Tibial artery (tissue), 4 donors: ENCODE measurements around the gene CCDC152.

Experiments used
- DNase-seq, 2 donors: peaks; one replicate each; pipeline ENCODE4 v3.0.0-alpha.2; 2019
- H3K27ac ChIP-seq, 2 donors: fragments of 200-600 bp; sonication (generic) in 1 of 2; 1 replicate in 1 of 2; 2 replicates in 1 of 2; pipeline ENCODE4 v1.5.1; 2018 to 2019; ENCODE audit warnings: mild to moderate bottlenecking in 1 of 2
- H3K27me3 ChIP-seq, 2 donors: fragments of 200-600 bp; sonication (generic) in 1 of 2; one replicate each; pipeline versions ENCODE4 v1.5.1 to v1.6.0; 2016 to 2019
- H3K36me3 ChIP-seq, 3 donors: fragments of 200-600 bp; sonication (generic) in 2 of 3; one replicate each; pipeline ENCODE4 v1.5.1; 2016 to 2019; ENCODE audit warnings: mild to moderate bottlenecking in 2 of 3
- H3K4me1 ChIP-seq, 4 donors: fragments of 200-600 bp; sonication (generic) in 2 of 4; 1 replicate in 3 of 4; 2 replicates in 1 of 4; pipeline ENCODE4 v1.5.1; 2016 to 2019
- H3K4me3 ChIP-seq, 2 donors: fragments of 200-600 bp; sonication (generic) in 1 of 2; 1 replicate in 1 of 2; 2 replicates in 1 of 2; pipeline ENCODE4 v1.5.1; 2018 to 2019; ENCODE audit warnings: mild to moderate bottlenecking in 2 of 2
- H3K9me3 ChIP-seq, 3 donors: fragments of 200-600 bp; sonication (generic) in 1 of 3; one replicate each; pipeline ENCODE4 v1.5.1; 2016 to 2019
- CTCF ChIP-seq, 2 experiments: fragments of 200-600 bp in 1 of 2; fragments of 450-650 bp in 1 of 2; IDR thresholded peaks; one replicate each; pipeline ENCODE4 v1.5.1; 2017 to 2019; ENCODE audit warnings: antibody characterized with exemption in 2 of 2, mild to moderate bottlenecking in 1 of 2, moderate library complexity in 1 of 2
- intact Hi-C: fragments of 100-400 bp; cut with DNase I; formaldehyde crosslinking; loops from one replicate; pipeline ENCODE4 v1.15.0; 2023; ENCODE audit warnings: low total_unique reads

Gene CCDC152

GRCh38 chr5:42756606-42757601 lies at the start of gene CCDC152:
CCDC152 (plus strand) TSS chr5:42756818; CDS start chr5:42759122, 2,304 bp downstream.
- H3K36me3 ChIP-seq = no peaks in the 10 kb centered on the region
- intact Hi-C loops = no loop called here
- no peak for TF ChIP-seq CTCF (IDR thresholded peaks at IDR 0.05)

GRCh38 chr5:42715785-42716184 lies 40.8 kb upstream of the CCDC152 start:
- intact Hi-C loops = no loop called here
- Histone ChIP-seq H3K4me1 (no peaks in the 10 kb centered on the region), H3K36me3 (peaks cover 9 to 11% (median 10%) of the 10 kb centered on the region in 3 donors), H3K9me3 (no peaks in the 10 kb centered on the region), H3K4me3 (no peak overlapping the region), H3K27ac (no peak overlapping the region), H3K27me3 (no peaks in the 10 kb centered on the region)
- TF ChIP-seq CTCF (IDR thresholded peaks at IDR 0.05) = no peak
- no peak for DNase-seq

More at GRCh38 chr5:42756606-42757601, at the start of gene CCDC152:
- no peak for DNase-seq
- Histone ChIP-seq H3K4me1 (peaks cover 0 to 4% (median 2%) of the 10 kb centered on the region in 4 donors), H3K9me3 (no peaks in the 10 kb centered on the region), H3K27ac (no peak within 1 kb of the TSS), H3K4me3 (peak within 1 kb of the TSS; percentile 42 to 46), H3K27me3 (no peaks in the 10 kb centered on the region)

GRCh38 chr5:42718591-42718990 lies 38.0 kb upstream of the CCDC152 start:
- DNase-seq = no peak
- no peaks in the 10 kb centered on the region for H3K9me3 ChIP-seq
- no peak overlapping the region for H3K4me3 ChIP-seq
- intact Hi-C loops = no loop called here
- no peak for TF ChIP-seq CTCF (IDR thresholded peaks at IDR 0.05)
- peaks cover 9 to 11% (median 10%) of the 10 kb centered on the region in 3 donors for H3K36me3 ChIP-seq
- H3K27ac ChIP-seq = no peak overlapping the region
- no peaks in the 10 kb centered on the region for H3K4me1 ChIP-seq
- H3K27me3 ChIP-seq = no peaks in the 10 kb centered on the region

GRCh38 chr5:42719034-42719433 lies 37.6 kb upstream of the CCDC152 start:
- Histone ChIP-seq H3K36me3 (peaks cover 9 to 11% (median 10%) of the 10 kb centered on the region in 3 donors), H3K4me1 (no peaks in the 10 kb centered on the region), H3K9me3 (no peaks in the 10 kb centered on the region), H3K27me3 (no peaks in the 10 kb centered on the region), H3K27ac (no peak overlapping the region), H3K4me3 (no peak overlapping the region)
- DNase-seq = no peak
- TF ChIP-seq CTCF (IDR thresholded peaks at IDR 0.05) = no peak
- intact Hi-C loops = no loop called here

GRCh38 chr5:42720251-42720650 lies 36.4 kb upstream of the CCDC152 start:
- H3K36me3 ChIP-seq = peaks cover 9 to 11% (median 10%) of the 10 kb centered on the region in 3 donors
- TF ChIP-seq CTCF (IDR thresholded peaks at IDR 0.05) = no peak
- no peak overlapping the region for H3K27ac ChIP-seq
- H3K4me1 ChIP-seq = no peaks in the 10 kb centered on the region
- no peaks in the 10 kb centered on the region for H3K9me3 ChIP-seq
- H3K27me3 ChIP-seq = no peaks in the 10 kb centered on the region
- H3K4me3 ChIP-seq = no peak overlapping the region
- no peak for DNase-seq
- intact Hi-C loops = no loop called here
